Activated CD4-positive, alpha-beta memory T cell treated with anti-CD3 and anti-CD28 coated beads for 36 hours (primary cell): ENCODE results near the gene TANC1. TPM values are rescaled to one million over a fixed set of nuclear protein-coding genes. Genes with fewer than 3 reads are reported as not detected.

Experiments
- CTCF ChIA-PET: fragments of 350-600 bp; sonication (Branson Sonifier 250); formaldehyde crosslinking; loops from one replicate; lab custom pipeline; 2021; ENCODE audit warnings: antibody characterized with exemption, inconsistent platforms; lab: Charles Lee
- POLR2A ChIA-PET: fragments of 350-600 bp; sonication (Branson Sonifier 250); formaldehyde crosslinking; loops from one replicate; lab custom pipeline; 2021; ENCODE audit warnings: antibody characterized with exemption; lab: Charles Lee
- DNase-seq: peaks from one replicate; pipeline ENCODE4 v3.0.0-alpha.2; 2020
- H3K27ac Mint-ChIP-seq: one replicate; pipeline ENCODE4 v1.8.0; 2021; ENCODE audit warnings: mixed read lengths
- H3K27me3 Mint-ChIP-seq: one replicate; pipeline ENCODE4 v1.8.0; 2021; ENCODE audit warnings: mixed read lengths
- H3K36me3 Mint-ChIP-seq: one replicate; pipeline ENCODE4 v1.8.0; 2021; ENCODE audit warnings: mixed read lengths
- H3K4me1 Mint-ChIP-seq: one replicate; pipeline ENCODE4 v1.8.0; 2021; ENCODE audit warnings: low read depth, mixed read lengths
- H3K4me3 Mint-ChIP-seq: one replicate; pipeline ENCODE4 v1.8.0; 2021; ENCODE audit warnings: mild to moderate bottlenecking, mixed read lengths
- H3K9me3 Mint-ChIP-seq: one replicate; pipeline ENCODE4 v1.8.0; 2021; ENCODE audit warnings: mixed read lengths
- intact Hi-C: fragments of 100-400 bp; cut with micrococcal nuclease; formaldehyde crosslinking; loops from one replicate; pipeline ENCODE4 v1.15.1; 2023
- total RNA-seq, 2 experiments: library from RNA; stranded (reverse); gene quantifications; one replicate each; pipeline ENCODE4 v1.2.3, GENCODE V29; 2021

Gene TANC1
- total RNA-seq, 2 experiments from 2014 or later = 0.63 to 0.86 TPM

DNA sequence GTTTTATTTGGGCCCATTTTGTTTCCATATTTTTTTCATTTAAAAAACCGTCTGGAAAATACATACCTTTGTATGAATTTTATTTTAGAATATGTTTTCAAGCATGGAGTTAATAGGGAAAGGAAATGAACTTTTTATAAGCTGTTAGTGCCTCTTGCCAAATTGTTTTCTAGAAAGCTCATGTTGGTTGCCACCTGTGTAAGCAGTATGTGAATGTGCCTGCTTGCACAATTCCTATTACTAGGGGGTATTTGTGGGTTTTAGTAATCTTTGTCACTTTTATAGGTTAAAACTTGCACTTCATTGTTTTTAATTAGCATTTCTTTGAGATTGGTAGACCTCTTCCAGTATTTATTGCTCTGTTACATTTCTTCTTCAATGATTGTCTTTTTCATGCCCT, 107.3 kb downstream of the TANC1 start:
- Mint-ChIP-seq H3K36me3 (no peaks in the 10 kb centered on the region), H3K9me3 (no peaks in the 10 kb centered on the region), H3K27ac (no peak overlapping the region), H3K4me1 (no peaks in the 10 kb centered on the region), H3K27me3 (peaks cover 4% of the 10 kb centered on the region), H3K4me3 (no peak overlapping the region)
- ChIA-PET POLR2A (interaction anchor here (0.7 kb wide), 1 partner anchor 734 kb away, joined by 7 read pairs; no protein-coding TSS in a partner anchor), CTCF (no interaction called here)
- DNase-seq = no peak
- intact Hi-C loops = no loop called here

DNA sequence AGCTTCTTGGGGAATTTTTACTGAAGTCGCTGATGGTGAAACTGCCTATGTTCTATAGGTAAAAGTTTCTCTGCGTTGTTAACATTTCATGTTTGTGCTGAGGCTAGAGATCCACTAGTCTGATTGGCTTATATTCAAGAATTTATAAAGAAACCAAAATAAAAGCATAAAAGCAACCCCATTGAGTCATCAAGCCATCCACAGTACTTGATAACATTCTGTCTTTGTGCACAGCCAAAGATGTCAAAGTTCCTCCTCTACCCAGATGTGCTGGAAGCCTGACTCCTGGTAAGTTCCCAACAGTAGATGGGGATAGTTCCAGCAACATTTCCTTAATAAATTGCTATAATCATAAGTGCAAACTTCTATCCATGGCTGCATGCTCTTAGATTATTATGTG, 107.8 kb downstream of the TANC1 start:
- ChIA-PET CTCF (no interaction called here), POLR2A (no interaction called here)
- Mint-ChIP-seq H3K4me3 (no peak overlapping the region), H3K36me3 (no peaks in the 10 kb centered on the region), H3K27ac (no peak overlapping the region), H3K27me3 (peaks cover 4% of the 10 kb centered on the region), H3K4me1 (no peaks in the 10 kb centered on the region), H3K9me3 (no peaks in the 10 kb centered on the region)
- DNase-seq = no peak
- intact Hi-C loops = no loop called here

DNA sequence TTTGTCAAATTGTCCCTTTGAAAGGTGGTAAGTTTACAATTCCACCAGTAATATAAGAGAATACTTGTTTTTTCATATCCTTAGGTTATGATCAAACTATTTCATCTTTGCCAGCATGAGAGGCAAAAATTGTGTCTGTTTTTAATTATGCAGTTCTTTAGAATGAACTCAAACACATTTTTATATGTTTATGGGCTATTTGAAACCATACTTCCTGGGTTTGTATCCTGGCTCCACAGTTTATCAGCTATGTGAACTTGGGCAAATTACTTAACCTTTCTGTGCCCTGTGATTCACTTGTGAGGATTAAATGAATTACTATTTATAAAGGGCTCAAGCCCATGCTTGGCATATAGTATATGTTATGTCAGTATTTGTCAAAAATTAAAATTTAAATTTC, 109.4 kb downstream of the TANC1 start:
- H3K27me3 Mint-ChIP-seq = peaks cover 4% of the 10 kb centered on the region
- H3K36me3 Mint-ChIP-seq = no peaks in the 10 kb centered on the region
- intact Hi-C loops = no loop called here
- H3K27ac Mint-ChIP-seq = no peak overlapping the region
- no peak for DNase-seq
- H3K4me3 Mint-ChIP-seq = no peak overlapping the region
- CTCF ChIA-PET = no interaction called here
- no peaks in the 10 kb centered on the region for H3K4me1 Mint-ChIP-seq
- POLR2A ChIA-PET = no interaction called here
- H3K9me3 Mint-ChIP-seq = no peaks in the 10 kb centered on the region

DNA sequence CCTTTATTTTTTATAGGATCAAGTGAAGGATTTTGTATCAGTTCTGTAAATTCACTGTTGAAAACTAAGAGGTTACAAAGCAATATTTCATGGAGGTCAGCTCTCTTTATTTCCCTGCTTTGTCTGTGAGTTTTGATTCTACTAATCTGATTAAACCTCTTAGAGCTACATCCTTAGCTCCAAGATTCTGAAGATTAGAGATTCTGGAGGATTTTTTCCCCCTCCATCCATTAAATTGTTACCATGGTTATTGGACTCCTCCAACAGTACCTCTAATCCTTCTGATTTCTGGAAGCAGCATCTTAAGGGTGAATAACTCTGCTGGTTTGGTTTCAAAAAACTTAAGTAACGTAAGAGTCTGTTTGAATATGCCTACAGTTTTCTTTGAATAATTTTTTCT, 110.0 kb downstream of the TANC1 start:
- intact Hi-C loops = no loop called here
- Mint-ChIP-seq H3K4me1 (no peaks in the 10 kb centered on the region), H3K4me3 (no peak overlapping the region), H3K36me3 (no peaks in the 10 kb centered on the region), H3K27me3 (peaks cover 4% of the 10 kb centered on the region), H3K9me3 (no peaks in the 10 kb centered on the region), H3K27ac (no peak overlapping the region)
- ChIA-PET CTCF (no interaction called here), POLR2A (no interaction called here)
- DNase-seq = no peak

DNA sequence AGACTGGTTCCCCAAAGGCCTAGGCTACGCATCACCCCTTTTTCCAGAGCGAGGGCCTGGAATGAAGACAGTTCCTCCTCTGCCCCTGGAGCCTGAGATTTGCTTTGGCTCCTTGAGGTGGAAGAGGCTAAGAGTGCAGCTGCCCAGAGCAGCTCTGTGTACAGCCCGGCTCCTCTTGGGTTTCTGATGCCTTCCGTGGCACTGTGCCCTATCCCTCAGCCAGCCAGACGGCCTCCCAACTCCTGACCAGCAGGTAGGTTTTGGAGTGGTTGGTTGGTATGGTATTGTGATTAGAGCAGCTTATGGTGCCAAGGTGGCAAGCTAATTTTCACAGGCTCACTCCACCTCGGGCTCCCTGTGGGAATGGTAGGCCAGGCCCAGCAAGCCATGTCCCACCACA, 112.2 kb downstream of the TANC1 start:
- Mint-ChIP-seq H3K4me3 (no peak overlapping the region), H3K4me1 (no peaks in the 10 kb centered on the region), H3K27me3 (peaks cover 4% of the 10 kb centered on the region), H3K9me3 (no peaks in the 10 kb centered on the region), H3K36me3 (no peaks in the 10 kb centered on the region), H3K27ac (no peak overlapping the region)
- POLR2A ChIA-PET = no interaction called here
- no peak for DNase-seq
- CTCF ChIA-PET = no interaction called here
- intact Hi-C loops = no loop called here

DNA sequence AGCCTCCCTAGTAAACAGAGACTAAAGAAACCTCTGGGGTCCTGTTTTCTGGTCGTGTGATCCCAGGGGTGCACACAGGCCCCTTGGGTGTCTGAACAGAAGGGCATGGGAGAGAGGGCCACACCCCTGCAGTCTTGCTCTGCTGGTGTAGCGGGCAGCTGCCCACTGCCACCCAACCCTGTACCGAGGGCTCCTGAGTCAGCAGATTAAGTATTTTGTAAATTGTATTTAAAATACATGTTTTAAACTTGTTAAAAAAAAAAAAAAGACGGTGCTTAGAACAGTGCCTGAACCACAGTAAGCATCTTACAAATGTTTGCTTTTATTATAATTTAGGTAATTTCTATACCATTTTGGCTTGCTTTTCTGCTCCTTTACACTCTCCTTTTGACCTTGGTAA, 113.7 kb downstream of the TANC1 start:
- H3K4me1 Mint-ChIP-seq = peaks cover 8% of the 10 kb centered on the region
- no peaks in the 10 kb centered on the region for H3K9me3 Mint-ChIP-seq
- no peak for DNase-seq
- H3K27ac Mint-ChIP-seq = no peak overlapping the region
- intact Hi-C loops = no loop called here
- no peak overlapping the region for H3K4me3 Mint-ChIP-seq
- CTCF ChIA-PET = no interaction called here
- POLR2A ChIA-PET = no interaction called here
- H3K27me3 Mint-ChIP-seq = peaks cover 4% of the 10 kb centered on the region
- H3K36me3 Mint-ChIP-seq = no peaks in the 10 kb centered on the region

DNA sequence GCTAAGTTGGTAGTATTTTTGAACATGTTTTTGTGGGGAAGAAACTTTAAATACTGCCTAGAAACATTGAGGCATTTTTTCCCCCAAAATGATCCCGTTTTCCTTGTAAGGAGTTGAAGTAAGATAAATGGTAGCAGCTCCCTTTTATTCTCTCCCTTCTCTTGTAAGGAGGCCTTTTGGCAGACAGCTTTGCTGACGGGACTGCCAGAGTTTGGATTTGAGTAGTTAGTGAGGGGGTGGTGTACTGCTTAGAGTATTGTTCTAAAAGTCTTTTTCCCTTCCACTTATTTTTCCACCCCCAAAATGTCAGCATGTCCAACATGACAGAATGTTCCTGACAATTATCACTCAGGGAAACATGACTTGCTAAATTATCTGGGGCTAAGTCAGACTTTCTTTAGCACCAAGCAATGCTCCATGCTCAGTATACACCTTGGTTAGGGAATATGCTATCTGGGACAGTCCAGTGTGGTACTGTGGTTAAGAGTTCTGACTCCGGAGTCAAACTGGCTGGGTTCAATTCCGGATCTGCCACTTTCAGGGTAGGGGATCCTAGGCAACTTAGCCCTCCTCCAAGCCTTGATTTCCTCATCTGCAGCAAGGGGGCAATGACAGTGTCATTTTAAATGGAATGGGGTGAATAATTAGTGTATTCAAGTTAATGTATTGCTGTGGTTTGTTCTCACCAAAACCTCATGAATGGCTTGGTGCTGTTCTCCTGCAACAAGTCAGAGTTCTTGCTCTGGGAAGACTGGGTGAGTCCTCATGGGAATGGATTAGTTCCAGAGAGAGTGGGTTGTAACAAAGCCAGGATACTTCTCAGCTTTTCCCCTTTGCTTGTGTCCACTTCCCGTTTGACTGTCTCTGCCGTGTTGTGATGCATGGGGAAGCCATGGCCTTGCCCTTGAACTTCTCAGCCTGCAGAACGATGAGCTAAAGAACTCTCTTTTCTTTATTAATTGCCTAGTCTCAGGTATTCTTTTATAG, 116.2 kb downstream of the TANC1 start:
- POLR2A ChIA-PET = no interaction called here
- DNase-seq = no peak
- intact Hi-C loops = no loop called here
- Mint-ChIP-seq H3K9me3 (no peaks in the 10 kb centered on the region), H3K4me1 (peaks cover 10% of the 10 kb centered on the region), H3K27ac (no peak overlapping the region), H3K36me3 (no peaks in the 10 kb centered on the region), H3K4me3 (no peak overlapping the region), H3K27me3 (peaks cover 4% of the 10 kb centered on the region)
- CTCF ChIA-PET = interaction anchor here (0.6 to 0.7 kb wide), 2 partner anchors 183 to 444 kb away, joined by 3 read pairs; no protein-coding TSS in a partner anchor

DNA sequence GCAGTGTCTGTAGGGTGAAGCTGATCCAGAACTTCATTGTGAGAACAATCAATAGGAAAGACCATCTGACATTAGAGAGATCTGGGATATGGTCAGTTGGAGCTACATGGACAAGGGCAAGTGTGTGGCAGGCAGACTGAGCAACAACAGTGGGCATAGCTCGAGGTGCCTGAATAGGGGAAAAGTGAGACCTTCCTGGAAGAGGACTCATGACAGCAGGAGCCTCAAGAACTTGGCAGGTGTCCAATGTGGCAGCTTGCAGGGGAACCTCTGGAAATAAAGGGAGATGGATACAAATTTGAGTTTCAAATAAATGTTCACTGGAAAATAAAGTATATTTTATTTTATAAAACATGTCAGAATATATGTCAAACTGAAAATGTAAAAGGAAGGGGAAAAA, 117.9 kb downstream of the TANC1 start:
- ChIA-PET CTCF (no interaction called here), POLR2A (interaction anchor here (0.6 kb wide), 1 partner anchor 63 kb away, joined by 3 read pairs; no protein-coding TSS in a partner anchor)
- no peak overlapping the region for H3K27ac Mint-ChIP-seq
- no peaks in the 10 kb centered on the region for H3K27me3 Mint-ChIP-seq
- H3K36me3 Mint-ChIP-seq = no peaks in the 10 kb centered on the region
- no peak overlapping the region for H3K4me3 Mint-ChIP-seq
- H3K9me3 Mint-ChIP-seq = no peaks in the 10 kb centered on the region
- intact Hi-C loops = no loop called here
- peaks cover 16% of the 10 kb centered on the region for H3K4me1 Mint-ChIP-seq
- DNase-seq = no peak

DNA sequence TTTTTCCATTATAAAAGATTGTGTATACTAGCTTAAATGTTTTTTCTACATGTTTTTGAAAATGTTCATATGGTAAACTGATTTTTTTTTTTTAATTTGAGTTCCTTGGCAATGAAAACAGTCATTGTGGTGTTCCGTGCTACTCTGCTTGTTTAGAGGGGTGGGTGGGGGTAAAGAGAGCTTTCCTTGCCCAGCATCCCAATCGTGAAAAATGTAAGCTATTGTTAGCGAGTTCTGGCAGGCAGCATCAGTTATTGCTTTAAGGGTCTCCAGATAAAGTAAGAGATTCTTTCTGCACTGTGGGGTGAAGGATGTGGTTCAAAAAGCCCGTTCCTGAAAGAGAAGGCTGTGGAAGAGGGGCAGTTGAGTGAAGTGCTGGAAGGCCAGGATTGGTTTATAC, 118.4 kb downstream of the TANC1 start:
- peaks cover 21% of the 10 kb centered on the region for H3K4me1 Mint-ChIP-seq
- CTCF ChIA-PET = no interaction called here
- POLR2A ChIA-PET = interaction anchor here (0.6 kb wide), 1 partner anchor 63 kb away, joined by 3 read pairs; no protein-coding TSS in a partner anchor
- no peak overlapping the region for H3K27ac Mint-ChIP-seq
- no peak overlapping the region for H3K4me3 Mint-ChIP-seq
- intact Hi-C loops = no loop called here
- DNase-seq = no peak
- no peaks in the 10 kb centered on the region for H3K27me3 Mint-ChIP-seq
- no peaks in the 10 kb centered on the region for H3K36me3 Mint-ChIP-seq
- no peaks in the 10 kb centered on the region for H3K9me3 Mint-ChIP-seq

DNA sequence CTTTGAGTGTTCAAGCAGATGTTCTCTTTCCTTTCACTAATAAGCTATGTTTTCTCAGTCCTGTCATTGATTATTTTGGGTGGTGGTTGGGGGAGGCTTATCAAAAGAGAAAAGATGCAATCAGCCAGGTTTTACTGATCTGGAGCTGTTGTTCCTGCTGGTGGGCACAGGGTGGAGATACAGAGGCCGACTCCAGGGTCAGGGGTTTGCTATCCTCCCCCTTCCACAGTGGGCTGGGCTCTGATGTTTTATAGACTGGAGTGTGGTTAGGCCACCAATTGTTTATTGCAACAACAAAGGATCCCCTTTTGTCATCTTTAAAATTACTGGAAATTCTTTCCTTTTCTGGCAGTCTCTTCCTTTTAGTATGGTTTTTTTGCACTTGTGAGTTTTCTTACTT, 120.5 kb downstream of the TANC1 start:
- POLR2A ChIA-PET = no interaction called here
- Mint-ChIP-seq H3K4me1 (peaks cover 34% of the 10 kb centered on the region), H3K4me3 (no peak overlapping the region), H3K36me3 (no peaks in the 10 kb centered on the region), H3K27ac (no peak overlapping the region), H3K27me3 (no peaks in the 10 kb centered on the region), H3K9me3 (no peaks in the 10 kb centered on the region)
- DNase-seq = no peak
- CTCF ChIA-PET = interaction anchor here (0.6 to 0.8 kb wide), 2 partner anchors 30 to 1024 kb away, joined by 3 to 6 read pairs; no protein-coding TSS in a partner anchor
- intact Hi-C loops = no loop called here

DNA sequence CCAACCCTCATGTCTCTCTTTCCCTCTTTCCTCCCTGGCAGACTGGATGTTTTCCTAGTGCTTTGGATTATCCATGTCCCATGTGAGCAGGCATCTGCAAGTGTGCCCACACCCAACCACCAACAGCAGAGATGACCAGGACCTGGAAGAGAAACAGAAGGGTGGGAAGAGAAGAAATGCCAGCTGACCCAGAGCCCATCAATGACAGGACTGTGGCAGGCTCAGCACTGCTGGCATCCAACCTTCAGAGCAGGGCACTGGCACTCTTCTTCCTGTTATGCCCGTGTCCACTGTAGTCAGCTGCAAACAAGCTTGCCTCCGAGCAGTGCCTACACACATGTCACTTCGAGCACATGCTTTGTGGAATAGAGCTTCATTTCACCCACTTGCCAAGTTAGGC, 121.1 kb downstream of the TANC1 start:
- ChIA-PET POLR2A (no interaction called here), CTCF (interaction anchor here (0.6 kb wide), 1 partner anchor 1023 kb away, joined by 3 read pairs; no protein-coding TSS in a partner anchor)
- no peak overlapping the region for H3K27ac Mint-ChIP-seq
- no peaks in the 10 kb centered on the region for H3K36me3 Mint-ChIP-seq
- H3K4me1 Mint-ChIP-seq = peaks cover 35% of the 10 kb centered on the region
- DNase-seq = no peak
- H3K4me3 Mint-ChIP-seq = no peak overlapping the region
- intact Hi-C loops = no loop called here
- H3K9me3 Mint-ChIP-seq = no peaks in the 10 kb centered on the region
- H3K27me3 Mint-ChIP-seq = no peaks in the 10 kb centered on the region

DNA sequence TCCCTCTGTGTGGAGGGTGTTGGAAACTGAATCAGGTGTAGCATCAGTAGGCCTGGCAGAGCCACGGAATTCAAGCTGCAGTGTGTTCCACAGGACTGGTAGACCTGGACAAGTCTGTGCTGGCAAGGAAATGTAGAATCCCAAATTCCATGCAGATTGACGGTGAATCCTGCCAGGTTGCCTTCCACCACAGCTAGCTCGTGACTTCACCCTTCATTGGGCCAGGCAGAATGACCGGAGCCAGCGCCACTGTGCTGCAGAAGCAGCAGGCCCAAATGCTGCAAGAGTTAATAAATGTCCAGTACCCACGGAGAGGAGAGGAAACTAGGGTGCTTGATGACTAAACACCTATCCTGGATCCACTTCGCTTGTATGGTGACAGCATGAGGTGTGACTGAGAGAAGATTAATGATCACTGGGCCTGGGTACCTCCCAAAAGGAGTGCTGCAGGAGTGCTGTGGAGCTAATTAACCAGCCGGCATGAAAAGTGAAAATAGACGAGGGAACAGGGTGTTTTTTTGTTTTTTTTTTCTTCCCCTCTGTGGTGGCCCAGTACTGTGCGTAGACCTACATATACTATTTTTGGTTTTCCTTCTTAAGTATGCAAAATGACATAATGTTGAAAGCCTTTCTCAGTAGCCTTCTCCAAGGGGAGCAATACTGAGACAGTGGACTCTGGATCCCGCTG, 122.2 kb downstream of the TANC1 start:
- Mint-ChIP-seq H3K27me3 (peaks cover under 1% of the 10 kb centered on the region), H3K4me3 (no peak overlapping the region), H3K4me1 (peaks cover 35% of the 10 kb centered on the region), H3K9me3 (peaks cover under 1% of the 10 kb centered on the region), H3K27ac (no peak overlapping the region), H3K36me3 (peaks cover under 1% of the 10 kb centered on the region)
- ChIA-PET CTCF (no interaction called here), POLR2A (no interaction called here)
- intact Hi-C loops = loop anchor here (10.0 kb wide), 1 partner anchor 116 kb away; no protein-coding TSS in a partner anchor
- DNase-seq = no peak
